Measurements from ENCODE around the gene P2RY11.

Gene P2RY11

GRCh38 chr19:10135551-10136334 is 24.2 kb downstream of the P2RY11 start:
- TF ChIP-seq POLR2AphosphoS5 (IDR thresholded peaks at IDR 0.05; ENCODE audit: low read depth, low read length) (no peak), POLR2A (IDR thresholded peaks at IDR 0.05; ENCODE audit: low read depth, low read length) (no peak), TAF1 (IDR thresholded peaks at IDR 0.05; ENCODE audit: low read depth, low read length) (no peak), SPI1 (IDR thresholded peaks at IDR 0.05; ENCODE audit: low read depth, low read length) (no peak), POU2F2 (IDR thresholded peaks at IDR 0.05; ENCODE audit: low read depth, low read length) (no peak), PAX5 (IDR thresholded peaks at IDR 0.05; ENCODE audit: insufficient read depth, low read length, severe bottlenecking) (no peak)
- FAIRE-seq = no peak
- no peak for DNase-seq (ENCODE audit: insufficient read length, low spot score)

GRCh38 chr19:10136936-10137335 is 25.4 kb downstream of the P2RY11 start:
- no peak for TF ChIP-seq SPI1 (IDR thresholded peaks at IDR 0.05; ENCODE audit: low read depth, low read length)
- TF ChIP-seq POLR2A (IDR thresholded peaks at IDR 0.05; ENCODE audit: low read depth, low read length) = no peak
- TF ChIP-seq PAX5 (IDR thresholded peaks at IDR 0.05; ENCODE audit: insufficient read depth, low read length, severe bottlenecking) = no peak
- TF ChIP-seq TAF1 (IDR thresholded peaks at IDR 0.05; ENCODE audit: low read depth, low read length) = no peak
- no peak for TF ChIP-seq POU2F2 (IDR thresholded peaks at IDR 0.05; ENCODE audit: low read depth, low read length)
- TF ChIP-seq POLR2AphosphoS5 (IDR thresholded peaks at IDR 0.05; ENCODE audit: low read depth, low read length) = no peak
- FAIRE-seq = no peak
- no peak for DNase-seq (ENCODE audit: insufficient read length, low spot score)

GRCh38 chr19:10137751-10138682 is 26.5 kb downstream of the P2RY11 start:
- no peak for FAIRE-seq
- TF ChIP-seq POLR2AphosphoS5 (IDR thresholded peaks at IDR 0.05; ENCODE audit: low read depth, low read length) (no peak; the same call in 1 of the 2 replicates), SPI1 (IDR thresholded peaks at IDR 0.05; ENCODE audit: low read depth, low read length) (no peak), POU2F2 (IDR thresholded peaks at IDR 0.05; ENCODE audit: low read depth, low read length) (no peak), TAF1 (IDR thresholded peaks at IDR 0.05; ENCODE audit: low read depth, low read length) (no peak), POLR2A (IDR thresholded peaks at IDR 0.05; ENCODE audit: low read depth, low read length) (no peak), PAX5 (IDR thresholded peaks at IDR 0.05; ENCODE audit: insufficient read depth, low read length, severe bottlenecking) (no peak)
- DNase-seq (ENCODE audit: insufficient read length, low spot score) = no peak

- TF ChIP-seq POLR2A (IDR thresholded peaks at IDR 0.05; ENCODE audit: low read depth, low read length) (no peak), SPI1 (IDR thresholded peaks at IDR 0.05; ENCODE audit: low read depth, low read length) (no peak), PAX5 (IDR thresholded peaks at IDR 0.05; ENCODE audit: insufficient read depth, low read length, severe bottlenecking) (no peak), POLR2AphosphoS5 (IDR thresholded peaks at IDR 0.05; ENCODE audit: low read depth, low read length) (no peak), TAF1 (IDR thresholded peaks at IDR 0.05; ENCODE audit: low read depth, low read length) (no peak), POU2F2 (IDR thresholded peaks at IDR 0.05; ENCODE audit: low read depth, low read length) (no peak)
- FAIRE-seq (no peak), DNase-seq (ENCODE audit: insufficient read length, low spot score) (no peak)
These were observed 27.6 kb downstream of the P2RY11 start for GRCh38 chr19:10138879-10139795.

GRCh38 chr19:10139952-10140351 is 28.5 kb downstream of the P2RY11 start:
- no peak for FAIRE-seq
- TF ChIP-seq SPI1 (IDR thresholded peaks at IDR 0.05; ENCODE audit: low read depth, low read length) (no peak), POU2F2 (IDR thresholded peaks at IDR 0.05; ENCODE audit: low read depth, low read length) (no peak), POLR2AphosphoS5 (IDR thresholded peaks at IDR 0.05; ENCODE audit: low read depth, low read length) (no peak; the same call in 1 of the 2 replicates), POLR2A (IDR thresholded peaks at IDR 0.05; ENCODE audit: low read depth, low read length) (no peak), TAF1 (IDR thresholded peaks at IDR 0.05; ENCODE audit: low read depth, low read length) (no peak), PAX5 (IDR thresholded peaks at IDR 0.05; ENCODE audit: insufficient read depth, low read length, severe bottlenecking) (no peak)
- no peak for DNase-seq (ENCODE audit: insufficient read length, low spot score)

- FAIRE-seq (no peak), DNase-seq (ENCODE audit: insufficient read length, low spot score) (no peak)
- TF ChIP-seq TAF1 (IDR thresholded peaks at IDR 0.05; ENCODE audit: low read depth, low read length) (no peak), SPI1 (IDR thresholded peaks at IDR 0.05; ENCODE audit: low read depth, low read length) (no peak)
These were observed 30.0 kb downstream of the P2RY11 start for GRCh38 chr19:10141479-10141878.

- FAIRE-seq = no peak
- no peak for TF ChIP-seq POLR2A (IDR thresholded peaks at IDR 0.05; ENCODE audit: low read depth, low read length)
- no peak for TF ChIP-seq TAF1 (IDR thresholded peaks at IDR 0.05; ENCODE audit: low read depth, low read length)
- no peak for TF ChIP-seq PAX5 (IDR thresholded peaks at IDR 0.05; ENCODE audit: insufficient read depth, low read length, severe bottlenecking)
- TF ChIP-seq SPI1 (IDR thresholded peaks at IDR 0.05; ENCODE audit: low read depth, low read length) = no peak
- no peak for TF ChIP-seq POLR2AphosphoS5 (IDR thresholded peaks at IDR 0.05; ENCODE audit: low read depth, low read length)
- no peak for TF ChIP-seq POU2F2 (IDR thresholded peaks at IDR 0.05; ENCODE audit: low read depth, low read length)
- DNase-seq (ENCODE audit: insufficient read length, low spot score) = no peak
These were observed 30.5 kb downstream of the P2RY11 start for GRCh38 chr19:10141973-10142372.

GRCh38 chr19:10142701-10143375 is 31.3 kb downstream of the P2RY11 start:
- no peak for FAIRE-seq
- no peak for TF ChIP-seq POU2F2 (IDR thresholded peaks at IDR 0.05; ENCODE audit: low read depth, low read length)
- TF ChIP-seq POLR2A (IDR thresholded peaks at IDR 0.05; ENCODE audit: low read depth, low read length) = no peak
- TF ChIP-seq TAF1 (IDR thresholded peaks at IDR 0.05; ENCODE audit: low read depth, low read length) = no peak
- TF ChIP-seq POLR2AphosphoS5 (IDR thresholded peaks at IDR 0.05; ENCODE audit: low read depth, low read length) = no peak
- TF ChIP-seq SPI1 (IDR thresholded peaks at IDR 0.05; ENCODE audit: low read depth, low read length) = no peak
- no peak for TF ChIP-seq PAX5 (IDR thresholded peaks at IDR 0.05; ENCODE audit: insufficient read depth, low read length, severe bottlenecking)
- DNase-seq (ENCODE audit: insufficient read length, low spot score) = no peak

Measured in GM12891 (cell line).